Stimulated activated CD8-positive, alpha-beta memory T cell treated with anti-CD3 and anti-CD28 coated beads, Interleukin-15, amount 100 ng/mL, for 4 hours (primary cell): ENCODE measurements around the gene CMIP.

Experiments used
- DNase-seq, 2 donors: peaks; one replicate each; pipeline ENCODE4 v3.0.0-alpha.2; 2020; ENCODE audit warnings: low read depth in 2 of 2

CMIP gene

DNA sequence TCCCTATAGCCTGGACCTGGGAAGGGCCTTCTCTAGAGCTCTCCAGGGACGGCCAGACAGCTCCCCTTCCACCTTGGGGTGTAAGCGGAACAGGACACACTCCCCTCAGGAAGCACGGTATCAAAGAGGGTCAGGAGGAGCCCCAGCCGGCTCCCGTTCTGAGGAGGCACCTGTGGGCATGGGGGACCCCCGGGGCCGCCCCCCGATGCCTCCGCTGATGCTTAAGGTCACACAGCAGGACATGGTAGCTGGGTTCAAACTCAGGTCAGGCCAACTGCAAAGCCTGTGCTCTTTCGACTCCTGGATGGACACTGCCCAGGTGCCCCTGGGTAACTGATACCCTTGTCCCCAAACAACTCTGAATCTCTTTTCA is 49.8 kb downstream of the CMIP start:
- no peak for DNase-seq

GRCh38 chr16:81494888-81495287 is 50.3 kb downstream of the CMIP start:
- no peak for DNase-seq

DNA sequence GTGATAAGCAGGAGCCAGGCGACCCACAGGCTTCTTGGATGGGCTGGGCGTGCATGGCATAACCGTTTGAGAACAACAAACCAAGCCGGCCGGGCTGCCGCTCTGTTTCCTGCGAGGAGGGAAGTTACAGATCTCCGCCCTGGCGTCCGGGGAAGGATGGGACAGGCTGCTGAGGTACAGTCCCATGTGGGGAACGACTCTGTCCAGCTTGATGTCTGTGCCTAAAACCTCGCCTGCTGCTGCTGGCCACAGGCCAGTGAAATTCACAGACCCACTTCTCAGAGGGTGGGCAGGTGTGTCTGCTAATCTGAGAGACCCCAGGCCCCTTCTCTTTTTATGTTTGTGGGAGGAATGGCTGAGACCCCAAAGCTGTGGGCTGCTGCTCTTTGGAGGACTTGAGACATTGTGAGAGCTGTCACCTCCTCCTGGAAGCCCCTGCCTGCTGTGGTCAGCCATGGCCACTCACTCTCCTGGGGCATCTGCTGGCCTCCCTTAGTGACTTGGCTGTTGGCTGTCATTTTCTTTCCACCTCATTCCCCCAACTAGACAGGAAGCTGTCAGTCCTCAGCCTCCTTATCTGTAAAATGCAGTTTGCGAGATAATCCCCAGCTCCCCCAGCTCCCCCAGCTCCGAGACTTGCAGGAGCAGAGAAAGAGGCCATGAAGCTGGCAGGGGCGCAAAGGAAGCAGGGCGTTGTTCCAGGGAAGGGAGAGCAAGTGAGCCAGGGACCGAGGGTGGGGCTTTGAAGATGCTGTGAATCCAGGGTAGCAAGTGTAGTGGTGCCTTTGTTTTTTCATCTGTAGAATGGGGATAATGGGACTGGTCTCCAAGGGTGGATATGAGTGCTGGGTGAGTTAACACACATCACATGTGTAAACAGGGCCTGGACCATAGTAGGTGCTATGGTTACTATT is 51.0 kb downstream of the CMIP start:
- no peak for DNase-seq

DNA sequence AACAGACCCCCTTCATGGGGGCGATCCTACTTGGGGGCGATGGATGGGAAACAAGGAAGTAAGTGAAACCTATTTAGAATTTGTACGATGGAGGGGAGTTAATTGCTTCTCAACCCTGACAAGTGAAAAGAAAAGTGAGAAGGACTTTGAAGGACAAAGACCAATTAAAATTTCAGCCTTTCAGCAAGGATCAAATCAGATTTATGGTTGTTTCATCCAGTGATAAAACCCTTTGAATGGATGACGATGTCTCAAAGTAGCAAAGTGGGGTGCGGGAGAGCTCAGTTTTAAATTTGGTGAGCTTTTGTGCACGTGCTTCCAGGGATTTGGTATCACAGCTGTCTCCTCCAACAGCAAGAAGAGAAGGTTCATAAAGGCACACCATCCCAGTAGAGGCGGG is 51.7 kb downstream of the CMIP start:
- no peak for DNase-seq

- no peak for DNase-seq
Measured at GRCh38 chr16:81496742-81497141, 52.1 kb downstream of the CMIP start.

- DNase-seq: no peak
Measured at GRCh38 chr16:81497690-81498089, 53.1 kb downstream of the CMIP start.

GRCh38 chr16:81498351-81498750 is 53.7 kb downstream of the CMIP start:
- DNase-seq: no peak

GRCh38 chr16:81499576-81500380 is 55.2 kb downstream of the CMIP start:
- DNase-seq: no peak

DNA sequence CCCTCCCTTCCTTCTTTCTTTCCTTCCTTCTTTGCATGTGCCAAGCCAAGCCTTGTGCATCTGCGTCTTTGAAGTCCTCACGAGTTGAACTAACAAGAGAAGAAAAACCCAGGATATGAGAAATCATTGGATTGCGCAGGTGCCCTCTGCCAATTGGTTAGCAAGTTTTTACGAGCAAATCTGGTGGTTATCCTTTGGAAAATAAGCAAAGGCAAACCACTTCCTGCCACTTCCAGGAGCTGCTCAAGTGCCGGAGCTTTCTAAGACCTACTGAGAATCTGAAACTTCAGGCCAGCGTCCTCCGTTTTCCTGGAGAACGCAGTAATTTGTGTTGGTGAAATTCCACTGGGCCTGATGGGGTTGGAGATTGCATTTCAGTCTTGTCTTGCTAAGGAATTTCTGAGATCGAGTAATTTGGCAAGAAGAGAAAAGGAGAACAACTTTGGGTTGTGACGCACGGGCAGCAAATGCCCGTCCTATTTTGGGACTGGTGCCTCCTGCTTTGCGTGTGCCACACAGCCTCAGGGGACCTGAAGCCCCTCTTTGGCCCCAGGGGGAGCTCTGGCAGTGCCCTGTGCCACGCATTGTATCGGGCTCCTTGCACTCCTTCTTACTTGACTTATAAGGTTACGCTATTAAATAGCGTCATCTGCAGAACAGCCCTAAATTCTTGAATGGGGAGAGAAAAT is 56.4 kb downstream of the CMIP start:
- DNase-seq: no peak

- DNase-seq: no peak
Measured at GRCh38 chr16:81502396-81503070, 57.9 kb downstream of the CMIP start.

DNA sequence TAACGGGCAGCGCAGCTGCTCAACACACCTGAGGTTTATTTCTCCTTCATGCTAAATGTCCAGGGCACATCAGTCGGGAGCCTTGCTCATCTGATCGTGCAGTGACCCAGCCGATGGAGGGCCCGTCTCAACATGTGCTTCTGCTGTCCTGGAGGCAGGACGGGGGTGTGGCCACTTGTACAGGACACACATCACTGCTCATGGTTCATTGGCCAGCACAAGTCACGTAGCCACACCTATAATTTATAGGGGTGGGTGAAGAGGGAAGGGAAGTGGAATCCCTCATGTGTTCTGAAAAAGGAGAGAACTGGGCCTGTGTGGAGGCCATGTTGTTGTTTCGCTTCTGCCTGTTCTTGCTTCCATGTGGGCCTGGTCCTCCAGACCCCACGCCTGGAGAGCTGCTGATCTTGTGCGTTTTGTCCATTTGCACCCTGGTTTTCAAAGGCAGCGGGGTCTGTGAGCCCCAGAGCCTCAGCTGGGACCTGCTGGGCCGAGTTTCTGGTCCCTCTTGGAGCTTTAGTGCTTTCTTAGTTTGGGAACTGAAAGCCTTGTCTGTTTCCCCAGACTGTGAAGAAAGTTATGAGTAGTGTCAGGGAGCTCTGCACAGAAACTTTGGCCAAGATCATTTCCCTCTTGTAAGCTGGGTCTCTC is 60.5 kb downstream of the CMIP start:
- no peak for DNase-seq

- DNase-seq: no peak
Measured at GRCh38 chr16:81509404-81509803, 64.8 kb downstream of the CMIP start.

DNA sequence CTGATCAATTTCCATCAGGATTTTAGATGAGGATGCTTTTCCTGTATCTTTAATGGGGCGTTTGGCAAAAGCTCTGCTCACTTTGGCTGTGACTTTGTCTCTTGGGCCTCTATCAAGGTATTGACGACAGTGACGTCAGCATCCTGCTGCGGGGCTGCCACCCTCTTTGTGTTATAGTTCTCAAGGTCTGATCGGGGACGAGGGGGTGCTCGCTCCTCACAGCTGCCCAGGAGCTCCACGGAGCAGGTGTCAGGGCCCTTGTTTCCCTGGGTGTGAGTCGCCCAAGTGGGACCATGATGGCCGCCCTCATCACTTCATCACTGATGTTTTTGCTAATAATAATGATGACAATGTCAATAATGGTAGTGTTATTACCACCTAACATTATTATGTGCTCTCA is 65.4 kb downstream of the CMIP start:
- DNase-seq: no peak

GRCh38 chr16:81511371-81511770 is 66.8 kb downstream of the CMIP start:
- no peak for DNase-seq

DNA sequence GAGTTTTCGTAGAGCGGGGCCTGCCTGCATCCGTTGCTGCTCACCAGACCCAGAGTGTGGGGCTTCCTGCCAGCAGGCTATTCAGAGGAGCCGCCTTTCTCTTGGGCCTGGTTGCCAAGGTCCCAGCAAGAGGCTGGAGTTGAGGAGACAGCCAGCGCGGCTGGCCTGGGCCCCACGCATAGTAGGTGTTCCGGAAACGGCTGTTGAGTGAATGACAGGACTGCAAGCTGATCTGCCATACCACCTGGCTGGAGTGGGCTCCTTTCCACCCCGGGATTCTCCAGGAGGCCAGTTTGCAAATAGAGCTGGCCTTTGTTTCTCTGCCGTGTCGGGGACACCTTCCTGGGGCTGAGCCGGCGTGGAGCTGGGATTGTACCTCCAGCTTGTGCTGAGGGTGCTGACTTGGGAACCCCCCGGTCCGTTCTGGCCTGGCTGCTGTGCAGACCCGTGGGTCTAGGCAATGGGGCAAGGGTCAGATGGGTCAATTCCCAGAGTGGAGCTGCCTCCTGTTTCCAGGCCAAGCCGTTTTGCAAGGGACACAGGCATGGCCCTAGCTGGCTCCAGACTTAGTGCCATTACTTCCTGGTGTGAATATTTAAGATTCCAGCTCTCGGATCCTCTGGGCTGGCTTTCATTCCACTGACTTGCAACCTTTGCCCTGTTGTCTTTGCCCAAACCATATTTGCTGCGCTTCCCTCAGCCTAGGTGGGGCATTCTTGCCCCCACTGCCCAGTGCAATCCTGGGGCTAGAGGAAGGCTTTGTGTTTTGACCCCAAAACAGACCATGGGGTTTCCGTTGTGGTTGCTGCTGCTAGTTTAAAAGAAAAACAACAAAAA is 68.8 kb downstream of the CMIP start:
- DNase-seq: no peak

DNA sequence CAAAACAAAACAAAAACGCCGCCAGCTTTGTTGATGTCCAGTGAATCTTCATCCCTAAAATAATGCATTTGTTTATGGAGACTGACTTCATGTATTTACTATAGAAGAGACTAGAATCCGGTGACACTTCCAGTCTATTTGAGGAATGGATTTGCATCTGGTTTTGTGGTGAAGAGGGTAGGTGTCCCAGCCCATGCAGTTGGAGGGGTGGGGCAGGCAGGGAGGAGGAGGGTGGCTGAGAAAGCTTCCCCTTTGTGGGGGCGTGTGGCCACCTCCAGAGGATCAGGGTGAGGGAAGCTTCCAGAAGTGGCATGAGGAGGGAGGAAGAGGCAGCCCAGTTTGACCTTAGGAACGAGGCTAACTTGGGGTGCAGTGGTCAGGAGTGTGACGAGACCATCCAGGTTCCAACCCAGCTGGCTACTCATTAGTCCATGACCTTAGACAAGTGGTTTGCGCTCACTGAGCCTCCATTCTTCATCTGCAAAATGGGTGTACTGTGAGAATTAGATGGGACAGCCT is 69.5 kb downstream of the CMIP start:
- DNase-seq: no peak

GRCh38 chr16:81514568-81515258 is 70.1 kb downstream of the CMIP start:
- no peak for DNase-seq

DNA sequence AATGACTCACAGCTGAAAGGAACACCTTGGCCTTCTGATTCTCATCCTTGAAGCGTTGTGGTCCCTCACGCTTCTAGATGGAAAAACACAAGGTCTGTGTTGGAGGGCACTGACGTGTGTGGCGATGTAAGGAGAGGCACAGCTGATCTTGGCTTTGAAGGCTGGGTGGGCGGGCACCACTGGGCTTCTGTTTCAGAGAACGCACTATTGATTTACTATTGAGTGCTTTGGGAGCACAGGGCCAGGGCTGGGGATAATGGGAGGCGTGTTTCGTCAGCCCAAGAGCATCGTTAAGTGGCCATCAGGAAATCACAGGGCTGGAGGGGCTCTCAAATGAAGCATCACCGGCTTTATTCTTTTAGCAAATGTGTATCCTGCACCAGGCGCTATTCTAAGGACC is 70.7 kb downstream of the CMIP start:
- no peak for DNase-seq

DNA sequence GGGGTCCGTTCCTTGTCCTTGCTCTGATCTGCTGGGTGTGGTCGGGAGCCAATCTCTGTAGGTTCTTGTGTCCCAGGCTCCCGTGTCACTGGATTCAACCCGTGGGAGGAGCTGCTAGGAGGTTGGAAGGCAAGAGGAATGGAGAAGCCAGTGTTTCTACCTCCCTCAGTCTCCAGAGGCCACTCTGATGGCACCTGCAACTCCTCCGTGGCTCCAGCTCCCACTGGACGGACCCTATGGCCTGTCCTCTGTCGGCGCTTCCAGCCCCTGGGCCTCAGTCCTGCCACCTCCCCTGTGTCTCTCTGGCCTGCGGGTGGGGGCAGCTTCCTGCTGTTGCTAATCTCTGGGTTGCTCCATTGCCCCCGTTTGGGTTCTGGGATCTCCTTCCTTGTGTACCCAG is 71.1 kb downstream of the CMIP start:
- DNase-seq: no peak
